Measurements from ENCODE around the gene TBC1D8. TPM values are rescaled to one million over a fixed set of nuclear protein-coding genes. Genes with fewer than 3 reads are reported as not detected.
A peak's percentile ranks its signal among the peaks of the same experiment; 100 is the strongest.

Gene TBC1D8
- total and polyA plus RNA-seq, 3 donors from 2014 or later, result 62.2 to 125 (median 90.1) TPM

- H3K27ac ChIP-seq, result no peak overlapping the region
- H3K9me3 ChIP-seq, result no peaks in the 10 kb centered on the region
- H3K4me3 ChIP-seq, result no peak overlapping the region
- intact Hi-C loops (cut with DNase I; ENCODE audit: low total_unique reads), result loop anchor here (10.0 kb wide), 1 partner anchor 122 kb away; no protein-coding TSS in a partner anchor
- no peak for DNase-seq
- H3K27me3 ChIP-seq, result no peaks in the 10 kb centered on the region
- no peaks in the 10 kb centered on the region for H3K36me3 ChIP-seq (ENCODE audit: low read depth, missing control alignments)
- TF ChIP-seq CTCF (IDR thresholded peaks at IDR 0.05) (no peak), POLR2A (IDR thresholded peaks at IDR 0.05) (no peak)
- 85 to 86% methylated on average over 6 of the region's 6 CpGs for WGBS, 2 donors
- H3K4me1 ChIP-seq, result peaks cover 17% of the 10 kb centered on the region
Observed at GRCh38 chr2:101157272-101157671, 6.1 kb upstream of the TBC1D8 start.

GRCh38 chr2:101153787-101154186 lies 2.6 kb upstream of the TBC1D8 start:
- WGBS, 2 donors, result 50 to 53% methylated on average over 7 of the region's 7 CpGs
- Histone ChIP-seq H3K4me3 (no peak overlapping the region), H3K9me3 (no peaks in the 10 kb centered on the region), H3K27ac (no peak overlapping the region), H3K27me3 (no peaks in the 10 kb centered on the region), H3K4me1 (peaks cover 28% of the 10 kb centered on the region), H3K36me3 (ENCODE audit: low read depth, missing control alignments) (no peaks in the 10 kb centered on the region)
- DNase-seq, result no peak
- intact Hi-C loops (cut with DNase I; ENCODE audit: low total_unique reads), result loop anchor here (10.0 kb wide), 1 partner anchor 119 kb away; no protein-coding TSS in a partner anchor
- TF ChIP-seq POLR2A (IDR thresholded peaks at IDR 0.05) (no peak), CTCF (IDR thresholded peaks at IDR 0.05) (no peak)

GRCh38 chr2:101153077-101153707 lies 2.0 kb upstream of the TBC1D8 start:
- no peak overlapping the region for H3K4me3 ChIP-seq
- H3K27ac ChIP-seq, result peak overlapping the region in 1 of 2 donors; percentile 81
- 58 to 63% methylated on average over 9 of the region's 9 CpGs for WGBS, 2 donors

GRCh38 chr2:101152272-101153076 lies 1.3 kb upstream of the TBC1D8 start:
- Histone ChIP-seq H3K36me3 (ENCODE audit: low read depth, missing control alignments) (no peaks in the 10 kb centered on the region), H3K27me3 (no peaks in the 10 kb centered on the region), H3K4me1 (peaks cover 28% of the 10 kb centered on the region), H3K9me3 (no peaks in the 10 kb centered on the region), H3K4me3 (peak overlapping the region; percentile 72 to 73), H3K27ac (peak overlapping the region; percentile 31 to 81)
- peak; percentile 52 to 74 (median 63) for TF ChIP-seq CTCF (IDR thresholded peaks at IDR 0.05)
- TF ChIP-seq POLR2A (IDR thresholded peaks at IDR 0.05), result no peak
- peak; percentile 74 for DNase-seq
- intact Hi-C loops (cut with DNase I; ENCODE audit: low total_unique reads), result loop anchor here (10.0 kb wide), 1 partner anchor 118 kb away; no protein-coding TSS in a partner anchor
- 4 to 6% methylated on average over 21 of the region's 21 CpGs for WGBS, 2 donors

More at GRCh38 chr2:101153077-101153707, 2.0 kb upstream of the TBC1D8 start:
- Histone ChIP-seq H3K9me3 (no peaks in the 10 kb centered on the region), H3K36me3 (ENCODE audit: low read depth, missing control alignments) (no peaks in the 10 kb centered on the region), H3K4me1 (peaks cover 28% of the 10 kb centered on the region), H3K27me3 (no peaks in the 10 kb centered on the region)
- intact Hi-C loops (cut with DNase I; ENCODE audit: low total_unique reads), result loop anchor here (10.0 kb wide), 1 partner anchor 118 kb away; no protein-coding TSS in a partner anchor
- no peak for TF ChIP-seq CTCF (IDR thresholded peaks at IDR 0.05)
- no peak for TF ChIP-seq POLR2A (IDR thresholded peaks at IDR 0.05)
- no peak for DNase-seq

Data from testis (tissue), 3 donors.